GM12865 (cell line): ENCODE results near the gene RFNG.
"Not testable (repeated sequence)": the region's sequence is repeated elsewhere in the genome, so short reads cannot be mapped to it uniquely, and the experiment has no call there.

Experiments
- DNase-seq: peaks from one replicate; pipeline ENCODE4 v3.0.0; 2010; ENCODE audit warnings: low read depth
- H3K4me3 ChIP-seq: 2 replicates; pipeline ENCODE4 v1.5.1; 2011; ENCODE audit warnings: mild to moderate bottlenecking, low read depth, low read length, control low read depth
- CTCF ChIP-seq: IDR thresholded peaks from 2 replicates; pipeline ENCODE4 v1.5.1; 2011; ENCODE audit warnings: low read length, control low read depth, low read depth, inconsistent platforms; ENCODE audit not compliant: insufficient read depth; ENCODE audit errors: missing control alignments

Gene RFNG

GRCh38 chr17:82046903-82047302 lies 4.7 kb downstream of the RFNG start:
- no peak for TF ChIP-seq CTCF
- H3K4me3 ChIP-seq, result no peak overlapping the region
- no peak for DNase-seq

DNA sequence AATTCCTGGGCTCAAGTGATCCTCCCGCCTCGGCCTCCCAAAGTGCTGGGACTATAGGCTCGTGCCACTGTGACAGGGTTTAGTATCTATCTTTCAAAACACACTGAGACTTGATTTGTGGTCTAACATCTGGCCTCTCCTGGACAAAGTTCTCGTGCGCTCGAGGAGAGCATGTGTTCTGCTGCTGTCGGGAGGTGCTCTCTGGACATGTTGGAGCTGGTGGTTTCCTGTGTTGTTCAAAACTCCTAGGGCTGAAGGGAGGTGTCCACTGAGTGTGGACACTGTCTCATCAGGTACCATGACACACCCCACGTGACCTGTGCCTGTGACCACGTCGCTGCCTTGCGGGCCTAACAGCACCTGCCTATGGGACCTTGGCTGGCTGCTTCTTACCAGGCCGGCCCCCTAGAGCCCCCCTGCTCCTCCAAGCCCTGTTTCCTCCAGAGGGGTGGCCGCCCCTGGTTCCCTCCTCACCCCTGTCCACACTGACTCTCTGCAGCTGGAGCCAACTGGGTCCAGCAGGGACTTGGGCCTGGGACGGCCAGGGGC lies 5.6 kb downstream of the RFNG start:
- TF ChIP-seq CTCF, result no peak
- H3K4me3 ChIP-seq, result no peak overlapping the region
- DNase-seq, result no peak

DNA sequence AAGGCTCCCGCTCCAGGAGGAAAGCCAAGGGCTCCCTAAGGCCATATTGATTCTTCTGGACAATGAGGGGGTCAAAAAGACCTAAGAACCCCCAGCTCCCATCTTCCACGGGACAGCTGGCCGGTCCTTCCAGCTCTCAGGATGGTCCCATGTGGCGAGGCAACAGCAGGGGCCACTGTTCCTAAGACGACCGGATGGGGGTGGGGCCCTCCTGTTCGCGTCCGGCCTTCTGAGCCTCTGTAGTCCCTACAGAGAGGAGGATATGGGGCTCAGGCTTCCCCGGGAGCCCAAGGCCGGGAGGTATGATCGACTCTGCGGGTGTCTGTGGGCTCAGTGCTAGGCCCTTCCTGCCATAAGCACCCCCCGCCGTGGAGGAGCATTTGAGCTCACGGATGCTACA lies 8.1 kb downstream of the RFNG start:
- TF ChIP-seq CTCF, result no peak
- H3K4me3 ChIP-seq, result no peak overlapping the region
- no peak for DNase-seq

- TF ChIP-seq CTCF, result no peak
- DNase-seq, result no peak
- H3K4me3 ChIP-seq, result no peak overlapping the region
These were observed 9.0 kb downstream of the RFNG start for GRCh38 chr17:82042649-82043048.

DNA sequence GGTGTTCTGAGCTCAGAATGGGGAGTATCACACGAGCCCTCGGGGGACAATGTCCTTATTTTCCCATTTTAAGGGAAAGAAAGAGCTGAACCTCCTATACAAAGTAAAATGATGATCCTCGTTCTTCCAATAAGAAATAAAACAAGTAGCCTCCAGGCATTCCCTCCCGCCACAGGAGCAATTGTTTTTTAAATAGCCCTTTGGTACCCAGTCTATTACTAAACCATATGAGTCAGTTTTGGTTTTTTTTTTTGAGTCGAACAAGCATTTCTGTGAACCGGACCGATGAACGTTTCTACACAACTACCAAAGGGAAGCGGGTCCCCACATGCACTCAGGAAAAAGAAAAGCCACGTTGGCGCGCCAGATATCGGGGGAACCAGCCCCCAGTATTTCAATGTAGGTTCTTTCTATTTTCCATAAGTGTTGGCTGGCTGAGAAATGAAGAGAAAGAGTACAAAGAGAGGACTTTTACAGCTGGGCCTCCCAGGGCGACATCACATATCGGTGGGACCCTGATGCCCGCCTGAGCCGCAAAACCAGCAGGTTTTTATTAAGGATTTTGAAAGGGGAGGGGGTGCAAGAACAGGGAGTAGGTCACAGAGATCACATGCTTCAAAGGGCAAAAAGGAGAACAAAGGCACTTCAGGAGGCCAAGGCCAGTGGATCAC lies 10.3 kb downstream of the RFNG start:
- TF ChIP-seq CTCF, result no peak
- no peak overlapping the region for H3K4me3 ChIP-seq
- DNase-seq, result no peak

GRCh38 chr17:82039695-82040299 lies 11.8 kb downstream of the RFNG start:
- no peak for TF ChIP-seq CTCF
- no peak overlapping the region for H3K4me3 ChIP-seq
- DNase-seq, result no peak

GRCh38 chr17:82038796-82039409 lies 12.7 kb downstream of the RFNG start:
- peak; percentile 35 for DNase-seq
- not testable (repeated sequence) for H3K4me3 ChIP-seq
